NCI-H1105 (cell line): ENCODE data around the gene CDK14.
A peak's percentile ranks its signal among the peaks of the same experiment; 100 is the strongest.

Experiments
- DNase-seq: peaks from one replicate; lab custom pipeline; 2025; lab: John Stamatoyannopoulos, UW

CDK14 gene

DNA sequence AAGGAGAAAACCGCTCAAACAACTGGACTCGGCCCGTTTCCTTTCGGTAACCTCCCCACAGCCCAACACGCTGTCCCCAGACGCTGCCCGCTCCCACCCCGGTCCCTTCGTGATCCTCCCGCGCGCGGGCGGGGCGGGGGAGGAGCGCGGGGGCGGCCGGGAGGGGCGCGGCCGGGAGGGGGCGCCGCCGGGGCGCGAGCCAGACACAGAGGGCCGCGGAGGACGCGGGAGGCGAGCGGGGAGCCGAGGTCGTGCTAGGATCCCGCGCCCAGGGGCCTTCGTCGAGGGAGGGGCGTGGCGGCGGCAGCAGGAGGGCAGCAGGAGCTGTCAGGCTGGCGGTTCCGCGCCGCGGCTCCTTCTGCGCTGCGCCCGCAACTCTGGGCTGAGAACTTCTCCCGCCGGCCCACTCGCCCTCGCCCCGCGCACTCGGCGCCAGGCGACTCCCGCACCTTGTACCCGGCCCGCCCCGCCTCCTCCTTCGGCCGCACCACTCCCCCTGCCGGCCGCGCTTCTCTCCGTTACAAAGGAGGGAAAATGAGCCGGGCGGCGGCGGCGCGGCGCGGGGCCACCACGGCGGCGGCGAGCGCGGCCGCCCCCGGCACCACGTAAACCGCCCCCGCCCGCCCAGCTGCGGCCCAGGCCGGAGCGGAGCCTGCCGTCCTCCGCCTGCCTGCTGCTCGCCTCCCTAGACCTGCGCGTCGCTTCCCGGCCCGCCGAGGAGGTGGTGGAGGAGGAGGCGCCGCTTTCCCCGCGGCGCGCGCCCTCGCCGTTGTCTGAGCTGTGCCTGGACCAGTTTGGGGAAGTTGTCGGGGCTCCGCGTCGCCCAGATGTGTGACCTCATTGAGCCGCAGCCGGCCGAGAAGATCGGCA, at the start of gene CDK14:
Gene CDK14 (plus strand): TSS at position 521 of the 870 bp plus-strand sequence. CDS start 307 bp downstream, at position 828.
- peak; percentile 74 for DNase-seq

DNA sequence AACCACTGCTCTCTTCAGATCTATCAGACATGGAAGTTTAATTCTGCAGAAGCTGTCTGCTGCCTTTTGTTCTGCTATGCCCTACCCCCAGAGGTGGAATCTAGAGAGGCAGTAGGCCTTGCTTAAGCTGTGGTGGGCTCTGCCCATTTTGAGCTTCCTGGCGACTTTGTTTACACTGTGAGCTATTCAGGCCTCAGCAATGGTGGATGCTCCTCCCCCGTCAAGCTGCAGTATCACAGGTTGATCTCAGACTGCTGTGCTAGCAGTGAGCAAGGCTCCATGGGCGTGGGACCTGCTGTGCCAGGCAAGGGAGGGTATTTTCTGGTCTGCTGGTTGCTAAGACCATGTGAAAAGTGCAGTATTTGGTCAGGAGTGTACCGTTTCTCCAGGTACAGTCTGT, 45.1 kb upstream of the CDK14 start:
- DNase-seq, result no peak

DNA sequence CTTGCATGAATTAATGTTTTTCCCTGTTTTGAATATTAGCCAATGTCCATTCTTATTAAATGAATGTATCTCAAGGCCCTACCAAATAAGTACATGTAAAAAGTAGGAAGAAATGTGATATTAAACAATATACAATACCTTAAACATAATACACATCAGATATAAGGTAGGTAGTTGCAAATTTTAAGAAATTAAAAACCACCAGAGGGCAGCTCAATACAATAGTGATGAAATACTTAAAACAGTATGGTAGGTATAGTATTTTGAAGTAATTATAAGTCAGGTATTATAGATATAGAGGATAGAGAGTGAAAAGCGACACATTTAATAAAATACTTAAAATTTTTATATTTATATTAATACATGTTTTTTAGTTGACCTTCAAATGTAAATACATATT, 43.6 kb upstream of the CDK14 start:
- no peak for DNase-seq

DNA sequence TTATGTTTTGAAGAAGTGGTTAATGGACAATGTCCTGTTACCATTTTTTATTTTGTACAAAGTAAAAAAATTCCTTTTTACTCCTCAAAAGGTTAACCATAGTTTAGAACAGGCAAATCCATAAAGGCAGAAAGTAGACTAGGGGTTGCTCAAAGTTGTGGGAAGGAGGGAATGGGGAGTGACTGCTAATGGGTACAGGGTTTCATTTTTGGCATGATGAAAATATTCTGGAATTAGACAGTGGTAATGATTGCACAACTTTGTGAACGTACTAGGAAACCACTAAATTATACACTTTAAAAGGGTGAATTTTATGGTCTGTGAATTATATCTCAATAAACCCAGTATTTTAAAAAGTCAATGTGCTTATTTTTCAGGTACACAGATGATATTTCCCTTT, 35.4 kb upstream of the CDK14 start:
- DNase-seq, result no peak

DNA sequence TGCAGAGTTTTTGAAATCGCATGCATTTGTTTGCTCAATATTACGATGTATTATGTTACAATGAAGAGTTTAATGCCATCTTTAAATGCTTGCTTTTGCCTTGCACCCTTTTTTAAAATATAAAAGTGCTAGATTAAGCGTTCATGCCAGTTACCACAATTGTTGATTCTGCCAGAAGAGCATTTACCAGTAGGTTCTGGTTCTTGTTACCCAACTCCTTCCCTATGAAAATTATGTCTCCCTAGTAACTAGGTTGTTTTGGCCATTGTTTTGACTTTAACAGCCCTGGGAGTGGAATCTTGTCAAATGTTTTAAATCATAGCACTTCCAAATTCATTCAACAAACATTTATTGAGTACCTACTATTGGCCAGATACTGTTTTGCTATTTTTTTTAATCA, 32.8 kb upstream of the CDK14 start:
- DNase-seq, result no peak

DNA sequence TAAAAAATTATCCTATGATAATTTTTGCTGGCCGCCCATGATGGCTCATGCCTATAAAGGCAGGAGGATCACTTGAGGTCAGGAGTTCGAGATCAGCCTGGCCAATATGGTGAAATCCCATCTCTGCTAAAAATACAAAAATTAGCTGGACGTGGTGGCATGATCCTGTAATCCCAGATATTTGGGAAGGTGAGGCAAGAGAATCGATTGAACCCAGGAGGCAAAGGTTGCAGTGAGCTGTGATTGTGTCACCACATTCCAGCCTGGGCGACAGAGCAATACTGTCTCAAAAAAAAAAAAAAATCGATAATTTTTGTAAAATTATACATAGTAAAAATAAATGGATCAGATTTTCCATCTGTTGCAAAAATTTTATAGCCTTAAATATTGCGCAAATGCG, 31.7 kb upstream of the CDK14 start:
- no peak for DNase-seq

DNA sequence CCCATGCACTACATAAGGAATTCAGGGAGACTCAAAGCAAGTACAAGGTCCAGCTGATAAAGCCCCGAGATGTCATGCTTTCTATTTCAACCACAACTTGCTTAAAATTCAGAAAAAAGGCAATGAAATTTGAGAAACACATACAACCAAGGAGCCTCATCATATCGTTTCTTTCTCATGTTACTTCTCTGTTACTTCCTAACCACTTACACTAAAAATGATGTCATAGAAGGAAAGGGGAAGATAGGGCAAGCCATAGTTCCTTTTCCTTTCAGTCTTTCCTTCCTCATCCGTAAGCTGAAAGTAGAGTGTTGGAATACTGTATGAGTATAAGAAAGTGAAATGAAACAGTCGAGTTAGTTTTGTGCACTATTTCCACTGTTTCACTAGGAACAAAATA, 27.9 kb upstream of the CDK14 start:
- no peak for DNase-seq

DNA sequence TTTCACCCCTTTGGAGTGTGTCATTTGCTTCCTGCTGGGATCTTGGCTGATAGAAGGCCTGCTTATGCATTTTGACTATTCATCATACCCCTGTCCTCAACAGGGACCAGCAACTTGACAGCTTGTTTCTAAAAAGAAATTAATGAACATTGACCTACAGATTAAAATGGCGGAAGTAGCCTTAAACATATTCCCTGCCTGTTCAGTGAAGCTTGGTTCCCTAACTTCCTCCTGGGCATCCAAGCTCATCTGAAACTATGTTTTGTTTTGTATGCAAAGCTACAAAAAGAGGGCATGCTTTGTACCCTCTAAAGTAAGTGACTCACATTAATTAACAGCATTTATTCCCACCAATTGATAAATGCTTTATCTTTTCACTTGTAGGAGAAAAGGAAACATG, 26.8 kb upstream of the CDK14 start:
- DNase-seq, result no peak

DNA sequence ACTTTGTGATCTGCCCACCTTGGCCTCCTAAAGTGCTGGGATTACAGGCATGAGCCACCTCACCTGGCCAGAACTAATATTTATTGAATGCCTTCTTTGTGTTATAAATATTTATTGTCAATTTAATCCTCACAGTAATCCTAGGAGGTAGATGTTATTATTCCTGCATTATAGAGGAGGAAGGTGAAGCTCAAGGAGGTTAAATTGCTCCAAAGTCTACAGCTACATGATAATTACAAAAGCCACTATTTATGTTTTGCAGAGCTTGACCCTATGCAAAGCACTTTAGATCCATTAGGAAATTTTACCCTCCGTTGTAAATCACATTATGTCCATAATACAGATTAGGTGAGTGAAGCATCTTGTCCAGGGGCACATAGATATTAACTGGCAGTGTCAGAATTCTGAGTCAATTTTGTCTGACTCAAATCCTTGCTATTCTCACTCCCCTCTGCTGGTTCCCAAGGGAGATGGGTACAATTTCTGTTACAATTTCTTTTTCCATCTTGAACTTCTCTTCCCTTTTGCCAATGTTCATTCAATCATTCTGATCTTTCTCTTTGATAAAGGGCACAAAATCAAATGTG, 25.7 kb upstream of the CDK14 start:
- no peak for DNase-seq

DNA sequence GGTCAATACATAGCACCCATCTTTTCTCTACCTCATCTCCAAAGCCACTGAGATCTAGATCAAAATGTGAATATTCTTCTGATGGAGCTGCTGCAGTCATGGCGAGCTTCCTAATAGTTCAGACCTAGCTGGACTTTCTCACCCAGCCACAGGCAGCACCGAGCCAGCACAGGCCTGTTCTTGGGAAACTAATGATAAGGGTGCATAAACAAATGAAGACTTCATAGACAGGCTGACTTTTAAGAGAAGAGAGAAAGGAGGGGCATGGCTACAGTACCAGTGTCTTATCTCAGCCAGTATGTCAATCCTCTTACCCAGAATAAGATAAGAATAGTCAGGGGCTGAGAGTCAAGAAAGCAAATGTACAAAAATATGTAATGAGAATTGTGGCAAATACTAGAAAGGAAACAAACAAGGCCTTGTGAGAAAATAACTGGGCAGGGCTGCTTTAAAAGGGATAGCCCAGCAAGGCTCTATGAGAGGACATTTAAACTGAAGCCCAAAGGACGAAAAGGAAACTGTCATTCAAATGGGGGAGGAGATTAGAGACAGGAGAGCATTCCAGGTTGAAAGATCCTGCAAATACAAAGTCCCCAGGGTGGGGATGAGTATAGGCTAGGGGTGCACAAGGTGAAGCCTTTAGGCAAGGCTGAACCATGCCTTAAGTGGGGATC, 21.8 kb upstream of the CDK14 start:
- DNase-seq, result no peak

DNA sequence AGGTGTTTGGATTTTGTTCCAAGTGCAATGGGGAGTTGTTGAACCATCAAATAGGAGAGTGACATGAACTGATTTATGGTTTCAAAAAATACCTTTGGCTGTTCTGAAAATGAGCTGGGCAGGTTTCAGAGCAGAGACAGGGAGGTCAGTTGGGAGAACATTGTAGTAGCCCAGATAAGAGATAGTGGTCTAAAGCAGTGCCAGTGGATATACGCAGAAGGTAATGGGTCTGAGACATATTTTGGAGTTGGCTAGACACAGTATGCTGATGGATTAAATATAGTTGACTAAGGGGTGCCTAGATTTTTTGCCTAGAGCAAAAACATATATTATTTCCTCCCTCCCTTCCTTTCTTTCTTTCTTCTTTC, 21.3 kb upstream of the CDK14 start:
- DNase-seq, result no peak

DNA sequence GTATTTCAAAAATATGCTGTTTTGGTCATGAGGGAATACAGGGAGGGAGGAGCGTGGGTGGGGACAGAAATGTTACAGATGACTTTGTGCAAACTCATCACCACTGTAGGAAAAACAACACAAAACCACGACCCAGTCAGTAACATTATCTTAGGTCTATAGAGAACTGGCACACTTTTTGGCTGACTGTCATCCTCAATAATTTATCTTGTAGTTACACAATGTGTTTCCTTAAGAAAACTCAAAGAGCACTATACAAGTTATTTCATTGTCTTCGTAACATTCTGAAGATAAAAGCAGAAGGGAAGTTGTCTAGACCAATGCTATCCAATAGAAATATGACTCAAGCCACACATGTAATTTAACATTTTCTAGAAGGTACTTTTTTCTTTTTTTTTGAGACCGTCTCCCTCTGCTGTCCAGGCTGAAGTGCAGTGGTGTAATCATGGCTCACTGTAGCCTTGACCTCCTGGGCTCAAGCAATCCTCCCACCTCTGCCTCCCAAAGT, 16.9 kb upstream of the CDK14 start:
- no peak for DNase-seq

DNA sequence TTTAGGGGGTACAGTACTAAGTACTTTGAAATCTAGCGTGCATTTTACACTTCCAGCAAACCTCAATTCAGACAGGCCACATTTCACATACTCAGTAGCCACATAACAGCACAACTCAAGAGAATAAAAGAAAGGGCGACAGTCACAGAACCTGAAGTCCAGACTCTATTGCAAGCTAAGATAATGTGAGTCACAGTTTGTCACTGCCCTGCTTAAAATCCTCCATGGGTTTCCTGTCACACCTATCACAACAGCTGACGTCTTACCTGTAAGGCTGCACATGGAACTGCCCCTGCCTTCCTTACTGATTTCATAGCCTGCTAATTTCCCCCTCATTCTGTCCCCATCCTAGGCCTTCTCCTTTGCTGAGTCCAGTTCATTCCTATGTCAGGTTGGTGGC, 16.1 kb upstream of the CDK14 start:
- no peak for DNase-seq

DNA sequence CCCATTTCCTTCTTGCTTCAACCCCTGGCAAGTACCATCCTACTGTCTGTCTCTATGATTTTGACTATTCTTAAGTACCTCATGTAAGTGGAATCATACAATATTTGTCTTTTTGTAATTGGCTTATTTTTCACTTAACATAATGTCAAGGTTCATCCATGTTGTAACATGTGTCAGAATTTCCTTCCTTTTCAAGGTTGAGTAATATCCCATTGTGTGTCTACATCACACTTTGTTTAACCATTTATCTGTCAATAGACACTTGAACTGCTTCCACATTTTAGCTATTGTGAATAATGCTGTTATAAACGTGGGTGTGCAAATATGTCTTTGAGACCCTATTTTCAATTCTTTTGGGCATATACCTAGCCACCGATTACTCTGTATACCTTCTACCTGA, 14.0 kb upstream of the CDK14 start:
- DNase-seq, result no peak

DNA sequence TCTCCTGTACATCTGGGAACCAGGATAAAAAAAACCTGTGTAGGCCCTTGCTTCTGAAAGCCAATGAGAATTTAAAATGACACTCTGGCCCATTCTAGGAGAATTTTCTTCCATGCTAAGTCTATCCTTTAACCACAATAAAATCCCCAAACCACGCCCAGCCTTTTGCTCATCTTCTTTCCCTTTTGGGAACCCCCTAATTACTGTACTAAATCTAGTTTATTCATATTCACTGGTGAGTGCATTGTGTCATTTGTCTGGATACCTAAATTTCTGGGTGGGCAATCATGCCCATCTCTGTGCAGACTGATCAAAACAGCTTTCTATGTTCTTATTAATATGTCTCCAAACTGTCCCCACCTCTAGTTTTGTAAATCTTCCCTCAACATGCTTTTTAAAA, 11.7 kb upstream of the CDK14 start:
- DNase-seq, result no peak

DNA sequence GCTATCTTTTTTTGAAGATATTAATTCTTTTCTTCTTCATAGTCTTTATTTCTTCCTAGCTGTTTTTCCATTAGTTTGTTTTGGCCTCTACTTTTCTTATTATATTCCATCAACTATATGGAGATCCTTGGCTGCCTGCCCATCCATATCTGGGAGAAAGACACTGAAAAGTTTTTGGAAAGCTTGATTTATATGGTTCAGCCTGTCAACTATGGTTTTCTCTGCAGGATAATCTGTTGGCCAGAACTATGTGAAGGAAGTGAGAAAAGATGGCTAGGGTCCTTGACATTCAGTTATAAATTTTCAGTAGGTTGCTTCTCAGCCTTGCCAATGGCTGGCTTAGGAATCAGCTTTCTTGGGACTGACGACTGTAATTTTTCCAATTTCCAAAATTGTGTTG, 10.0 kb upstream of the CDK14 start:
- DNase-seq, result no peak

DNA sequence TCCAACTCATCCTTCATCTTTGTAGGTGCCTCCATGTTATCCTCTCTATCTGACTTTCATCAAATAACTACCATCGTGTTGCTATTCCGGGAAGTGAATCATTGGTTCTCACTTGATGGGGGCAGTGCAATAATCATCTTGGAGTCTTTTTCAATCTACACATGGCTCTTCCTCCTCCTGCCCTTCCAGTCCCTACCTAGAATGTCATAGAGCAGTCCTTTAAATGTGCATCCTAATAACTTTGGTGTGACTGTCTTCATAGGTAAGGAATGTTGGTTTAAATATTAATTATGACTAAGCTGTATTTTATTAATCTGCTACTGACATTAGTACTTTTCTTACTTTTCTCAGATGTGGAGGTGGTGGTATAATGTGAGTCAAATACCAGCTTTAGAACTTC, 8.4 kb upstream of the CDK14 start:
- no peak for DNase-seq

DNA sequence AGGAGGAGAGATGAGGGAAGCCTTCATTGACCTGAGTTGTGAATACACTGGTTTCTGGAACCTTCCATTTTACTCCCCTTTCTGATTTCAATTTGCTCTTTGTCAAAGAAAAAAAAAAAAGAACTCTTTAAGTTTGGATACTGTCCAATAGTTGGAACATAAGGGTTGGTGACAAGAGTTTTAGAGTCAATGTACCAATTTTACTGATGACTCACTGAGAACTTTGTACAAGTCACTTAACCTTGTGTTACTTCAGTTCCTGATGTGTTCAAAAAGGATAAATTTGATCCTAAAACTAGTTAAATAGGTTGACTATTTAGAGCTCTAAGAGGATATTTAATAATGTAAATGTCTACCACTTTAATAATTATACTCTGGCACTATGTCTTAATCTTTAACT, 4.1 kb upstream of the CDK14 start:
- no peak for DNase-seq

DNA sequence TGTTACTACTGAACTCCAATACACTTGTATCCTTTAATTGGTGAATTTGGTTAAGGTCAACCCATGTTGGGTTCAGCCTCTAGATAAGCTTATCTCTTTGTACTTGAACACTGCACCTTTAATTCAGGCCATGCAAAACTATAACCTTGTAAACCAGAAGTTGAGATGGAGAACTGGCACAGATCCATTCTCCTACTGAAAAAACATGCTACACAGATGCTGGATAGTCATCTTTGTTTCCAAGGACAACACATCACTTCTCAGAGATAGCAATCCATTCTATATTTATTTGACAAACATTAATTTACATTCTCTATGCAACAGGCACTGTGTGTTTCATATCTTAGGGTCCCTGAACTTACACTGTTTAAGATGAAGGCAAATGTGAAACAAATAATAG, 2.9 kb upstream of the CDK14 start:
- no peak for DNase-seq

DNA sequence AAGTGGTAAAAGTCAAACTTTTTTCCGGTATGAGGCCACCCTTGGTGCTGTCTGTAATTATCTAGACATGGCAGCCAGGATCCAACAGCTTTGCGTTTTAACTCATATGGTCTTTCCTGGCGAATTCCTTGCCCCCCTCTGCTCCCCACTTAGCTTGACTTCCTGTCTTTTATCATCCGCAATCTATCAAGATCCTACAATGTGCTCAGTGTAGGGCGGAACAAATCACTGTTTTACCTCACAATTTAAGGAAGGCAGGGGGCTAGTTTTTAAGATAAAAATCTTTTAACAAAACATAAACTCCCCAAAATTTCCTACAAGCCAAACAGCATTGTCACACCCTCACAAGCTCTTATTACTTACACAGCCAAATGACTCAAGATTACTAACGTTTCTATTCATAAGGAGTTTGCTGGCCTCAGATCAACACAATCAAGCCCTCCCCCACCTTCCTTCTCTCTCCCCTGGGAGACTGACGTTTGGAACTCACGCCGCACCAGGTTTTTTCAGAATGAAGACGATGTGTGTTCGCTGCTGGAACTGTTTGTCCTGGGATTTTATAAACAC, 1.3 kb upstream of the CDK14 start:
- no peak for DNase-seq

DNA sequence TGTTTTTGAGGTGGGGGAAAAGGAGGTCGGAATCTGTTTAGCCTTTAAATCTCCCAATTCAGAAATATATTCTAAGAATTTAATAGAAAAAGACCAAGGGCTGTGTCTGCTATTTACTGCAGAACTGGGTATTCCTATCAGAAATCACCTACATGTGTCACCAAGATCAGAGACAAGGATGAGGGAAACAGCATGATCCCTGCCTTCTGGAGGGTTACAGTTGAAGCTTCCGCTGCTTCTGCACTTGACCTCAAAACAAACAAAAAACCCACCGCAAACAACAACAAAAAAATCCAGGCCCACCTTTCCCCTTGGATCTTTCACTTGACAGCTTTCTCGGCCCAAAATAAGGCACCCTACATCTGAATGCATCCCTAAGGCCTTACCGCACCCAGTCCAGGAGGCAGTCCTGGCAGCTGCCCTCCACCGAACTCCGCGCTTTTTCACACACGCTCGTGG, 750 bp upstream of the CDK14 start:
- DNase-seq, result no peak

DNA sequence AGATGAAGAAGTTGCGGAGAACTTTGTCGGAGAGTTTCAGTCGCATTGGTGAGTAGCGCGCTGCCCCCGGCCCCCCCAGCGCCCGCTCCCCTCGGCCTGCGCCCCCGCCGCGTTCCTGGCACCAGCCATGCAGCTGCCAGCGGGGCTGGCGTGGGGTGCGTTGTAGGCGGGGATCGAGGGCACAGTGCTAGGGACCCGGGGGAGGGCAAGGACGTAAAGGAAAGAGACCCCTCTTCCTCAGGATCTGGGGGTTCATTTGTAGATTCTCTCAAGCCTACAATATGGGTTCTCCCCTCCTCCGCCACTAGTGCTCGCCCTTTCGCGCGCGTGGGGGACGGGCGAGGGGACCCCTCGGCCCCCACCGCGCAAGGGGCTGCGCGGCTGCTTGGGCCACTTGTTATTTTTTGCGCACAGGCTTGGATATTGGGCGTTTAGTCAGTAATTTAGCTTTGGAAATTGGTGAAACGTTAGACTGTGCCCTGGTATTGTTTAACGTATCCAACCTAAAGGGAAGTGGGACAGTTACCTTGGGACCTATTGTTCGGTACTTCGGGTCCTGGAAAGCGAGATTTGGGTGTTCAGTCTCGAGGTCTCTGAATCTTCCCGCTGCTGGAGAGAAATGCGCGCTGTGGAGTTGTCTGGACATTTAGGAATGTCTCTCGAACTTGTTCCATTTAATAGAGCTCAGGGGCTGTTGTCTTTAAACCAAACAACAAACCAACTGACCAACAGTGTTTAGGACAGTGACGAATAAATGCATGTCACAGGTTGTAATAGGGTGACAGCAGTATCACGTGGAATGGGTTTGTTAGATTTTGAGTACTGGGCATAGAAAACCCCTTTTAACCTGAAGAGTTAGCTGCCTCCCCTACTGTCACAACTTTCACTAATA, 796 bp downstream of the CDK14 start:
- DNase-seq, result no peak
